Astrocyte of the spinal cord (primary cell): ENCODE measurements around the gene COL1A1.

Experiments
- DNase-seq: peaks from one replicate; pipeline ENCODE4 v3.0.0; 2011; ENCODE audit warnings: low read depth, low spot score
- H3K4me3 ChIP-seq: 2 replicates; pipeline ENCODE4 v1.5.1; 2011; ENCODE audit warnings: low read depth, mild to moderate bottlenecking, low read length, moderate library complexity
- CTCF ChIP-seq: IDR thresholded peaks from 2 replicates; pipeline ENCODE4 v1.5.1; 2012; ENCODE audit warnings: low read depth, mild to moderate bottlenecking, low read length, inconsistent platforms
- in situ Hi-C: cut with HindIII; loops from 2 replicates; pipeline ENCODE4 v1.10.0; 2017; ENCODE audit warnings: low sequenced_read_pairs

COL1A1 gene

GRCh38 chr17:50194934-50195865, 6.2 kb downstream of the COL1A1 start:
- no peak overlapping the region for H3K4me3 ChIP-seq
- in situ Hi-C loops, result no loop called here
- TF ChIP-seq CTCF, result peak; percentile 51
- DNase-seq, result peak; percentile 53

GRCh38 chr17:50194140-50194933, 7.1 kb downstream of the COL1A1 start:
- in situ Hi-C loops, result no loop called here
- peak; percentile 35 for DNase-seq
- no peak overlapping the region for H3K4me3 ChIP-seq
- TF ChIP-seq CTCF, result no peak

- DNase-seq, result no peak
- no peak overlapping the region for H3K4me3 ChIP-seq
- in situ Hi-C loops, result no loop called here
- no peak for TF ChIP-seq CTCF
Measured at GRCh38 chr17:50192618-50193291, 8.7 kb downstream of the COL1A1 start.

GRCh38 chr17:50192144-50192617, 9.2 kb downstream of the COL1A1 start:
- in situ Hi-C loops, result no loop called here
- no peak for TF ChIP-seq CTCF
- DNase-seq, result peak; percentile 22
- no peak overlapping the region for H3K4me3 ChIP-seq

GRCh38 chr17:50191359-50192143, 9.9 kb downstream of the COL1A1 start:
- in situ Hi-C loops, result no loop called here
- TF ChIP-seq CTCF, result no peak
- no peak overlapping the region for H3K4me3 ChIP-seq
- peak; percentile 39 for DNase-seq
